ENCODE data around the gene NUDT8. TPM values are rescaled to one million over a fixed set of nuclear protein-coding genes. Genes with fewer than 3 reads are reported as not detected.
"Not testable (repeated sequence)": the region's sequence is repeated elsewhere in the genome, so short reads cannot be mapped to it uniquely, and the experiment has no call there.

NUDT8 gene
- total and polyA plus RNA-seq, 5 donors: 45.6 to 121 (median 83.3) TPM

DNA sequence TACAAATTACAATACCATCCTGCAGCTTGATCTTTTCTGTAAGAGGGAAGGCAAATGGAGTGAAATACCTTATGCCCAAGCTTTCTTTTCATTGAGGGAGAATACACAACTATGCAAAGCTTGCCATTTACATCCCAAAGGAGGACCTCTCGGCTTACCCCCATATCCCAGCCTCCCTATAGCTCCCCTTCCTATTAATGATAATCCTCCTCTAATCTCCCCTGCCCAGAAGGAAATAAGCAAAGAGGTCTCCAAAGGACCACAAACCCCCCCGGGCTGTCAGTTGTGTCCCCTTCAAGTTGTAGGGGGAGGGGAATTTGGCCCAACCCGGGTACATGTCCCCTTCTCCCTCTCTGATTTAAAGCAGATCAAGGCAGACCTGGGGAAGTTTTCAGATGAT is 7.8 kb downstream of the NUDT8 start:
- H3K4me1 ChIP-seq (ENCODE audit: control insufficient read depth, insufficient read depth, low read length); H3K27ac ChIP-seq (ENCODE audit: low read length); ATAC-seq; H3K27me3 ChIP-seq (ENCODE audit: control insufficient read depth, insufficient read depth); intact Hi-C loops (cut with DNase I); H3K4me3 ChIP-seq (ENCODE audit: low read length); DNase-seq; H3K9me3 ChIP-seq (ENCODE audit: control insufficient read depth, low read length): not testable (repeated sequence)
- WGBS: 60% methylated on average over 3 of the region's 3 CpGs

DNA sequence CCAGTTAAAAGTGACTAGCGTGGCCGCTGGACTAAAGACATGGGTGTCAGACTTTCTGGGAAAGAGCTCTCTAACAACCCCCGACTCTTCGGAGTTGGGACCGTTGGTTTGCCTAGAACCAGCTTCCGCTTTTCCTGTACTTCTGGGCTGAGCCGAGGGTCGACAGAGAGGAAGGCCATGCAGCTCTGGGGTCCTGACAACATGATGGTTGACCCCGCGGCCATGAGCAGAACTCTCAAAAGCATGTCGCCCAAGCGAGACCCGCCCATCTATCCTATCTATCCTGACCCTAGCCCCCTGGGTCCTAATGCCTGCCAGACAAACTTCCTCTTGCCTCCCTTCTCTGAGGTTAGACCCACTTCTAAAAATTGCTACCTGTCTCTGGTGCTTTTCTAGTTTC is 9.1 kb downstream of the NUDT8 start:
- intact Hi-C loops (cut with DNase I); H3K4me1 ChIP-seq (ENCODE audit: control insufficient read depth, insufficient read depth, low read length); DNase-seq; H3K27me3 ChIP-seq (ENCODE audit: control insufficient read depth, insufficient read depth); H3K9me3 ChIP-seq (ENCODE audit: control insufficient read depth, low read length); H3K4me3 ChIP-seq (ENCODE audit: low read length); H3K27ac ChIP-seq (ENCODE audit: low read length); ATAC-seq: not testable (repeated sequence)
- WGBS: 87% methylated on average over 13 of the region's 13 CpGs

DNA sequence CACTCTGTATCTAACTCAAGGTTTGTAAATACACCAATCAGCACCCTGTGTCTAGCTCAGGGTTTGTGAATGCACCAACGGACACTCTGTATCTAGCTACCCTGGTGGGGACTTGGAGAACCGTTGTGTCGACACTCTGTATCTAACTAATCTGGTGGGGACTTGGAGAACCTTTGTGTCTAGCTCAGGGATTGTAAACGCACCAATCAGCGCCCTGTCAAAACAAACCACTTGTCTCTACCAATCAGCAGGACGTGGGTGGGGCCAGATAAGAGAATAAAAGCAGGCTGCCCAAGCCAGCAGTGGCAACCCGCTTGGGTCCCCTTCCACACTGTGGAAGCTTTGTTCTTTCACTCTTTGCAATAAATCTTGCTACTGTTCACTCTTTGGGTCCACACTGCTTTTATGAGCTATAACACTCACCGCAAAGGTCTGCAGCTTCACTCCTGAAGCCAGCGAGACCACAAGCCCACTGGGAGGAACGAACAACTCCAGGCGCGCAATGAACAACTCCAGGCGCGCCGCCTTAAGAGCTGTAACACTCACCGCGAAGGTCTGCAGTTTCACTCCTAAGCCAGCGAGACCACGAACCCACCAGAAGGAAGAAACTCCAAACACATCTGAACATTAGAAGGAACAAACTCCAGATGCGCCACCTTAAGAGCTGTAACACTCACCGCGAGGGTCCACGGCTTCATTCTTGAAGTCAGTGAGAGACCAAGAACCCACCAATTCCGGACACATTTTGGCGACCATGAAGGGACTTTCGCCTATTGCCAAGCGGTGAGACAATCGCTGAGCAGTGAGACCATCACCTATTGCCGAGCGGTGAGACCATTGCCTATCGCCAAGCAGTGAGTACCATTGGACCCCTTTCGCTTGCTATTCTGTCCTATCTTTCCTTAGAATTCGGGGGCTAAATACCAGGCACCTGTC is 9.8 kb downstream of the NUDT8 start:
- DNase-seq; H3K9me3 ChIP-seq (ENCODE audit: control insufficient read depth, low read length); ATAC-seq; H3K4me3 ChIP-seq (ENCODE audit: low read length); H3K27ac ChIP-seq (ENCODE audit: low read length); intact Hi-C loops (cut with DNase I); H3K27me3 ChIP-seq (ENCODE audit: control insufficient read depth, insufficient read depth); H3K4me1 ChIP-seq (ENCODE audit: control insufficient read depth, insufficient read depth, low read length): not testable (repeated sequence)
- WGBS: 90% methylated on average over 33 of the region's 33 CpGs

DNA sequence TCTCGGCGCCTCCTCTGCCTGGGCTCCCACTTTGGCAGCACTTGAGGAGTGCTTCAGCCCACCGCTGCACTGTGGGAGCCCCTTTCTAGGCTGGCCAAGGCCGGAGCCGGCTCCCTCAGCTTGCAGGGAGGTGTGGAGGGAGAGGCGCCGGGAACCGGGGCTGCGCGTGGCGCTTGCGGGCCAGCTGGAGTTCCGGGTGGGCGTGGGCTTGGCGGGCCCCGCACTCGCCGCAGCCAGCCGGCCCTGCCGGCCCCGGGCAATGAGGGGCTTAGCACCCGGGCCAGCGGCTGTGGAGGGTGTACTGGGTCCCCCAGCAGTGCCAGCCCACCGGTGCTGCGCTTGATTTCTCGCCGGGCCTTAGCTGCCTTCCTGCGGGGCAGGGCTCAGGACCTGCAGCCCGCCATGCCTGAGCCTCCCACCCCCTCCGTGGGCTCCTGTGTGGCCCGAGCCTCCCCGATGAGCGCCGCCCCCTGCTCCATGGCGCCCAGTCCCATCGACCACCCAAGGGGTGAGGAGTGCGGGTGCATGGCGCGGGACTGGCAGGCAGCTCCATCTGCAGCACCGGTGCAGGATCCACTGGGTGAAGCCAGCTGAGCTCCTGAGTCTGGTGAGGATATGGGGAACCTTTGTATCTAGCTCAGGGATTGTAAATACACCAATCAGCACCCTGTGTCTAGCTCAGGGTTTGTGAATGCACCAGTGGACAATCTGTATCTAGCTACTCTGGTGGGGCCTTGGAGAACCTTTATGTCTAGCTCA is 10.7 kb downstream of the NUDT8 start:
- intact Hi-C loops (cut with DNase I); ATAC-seq; H3K4me1 ChIP-seq (ENCODE audit: control insufficient read depth, insufficient read depth, low read length); H3K27ac ChIP-seq (ENCODE audit: low read length); H3K4me3 ChIP-seq (ENCODE audit: low read length); H3K27me3 ChIP-seq (ENCODE audit: control insufficient read depth, insufficient read depth); H3K9me3 ChIP-seq (ENCODE audit: control insufficient read depth, low read length): not testable (repeated sequence)
- peak in 2 of 3 donors; percentile 28 to 41 for DNase-seq
- 93% methylated on average over 40 of the region's 40 CpGs for WGBS

DNA sequence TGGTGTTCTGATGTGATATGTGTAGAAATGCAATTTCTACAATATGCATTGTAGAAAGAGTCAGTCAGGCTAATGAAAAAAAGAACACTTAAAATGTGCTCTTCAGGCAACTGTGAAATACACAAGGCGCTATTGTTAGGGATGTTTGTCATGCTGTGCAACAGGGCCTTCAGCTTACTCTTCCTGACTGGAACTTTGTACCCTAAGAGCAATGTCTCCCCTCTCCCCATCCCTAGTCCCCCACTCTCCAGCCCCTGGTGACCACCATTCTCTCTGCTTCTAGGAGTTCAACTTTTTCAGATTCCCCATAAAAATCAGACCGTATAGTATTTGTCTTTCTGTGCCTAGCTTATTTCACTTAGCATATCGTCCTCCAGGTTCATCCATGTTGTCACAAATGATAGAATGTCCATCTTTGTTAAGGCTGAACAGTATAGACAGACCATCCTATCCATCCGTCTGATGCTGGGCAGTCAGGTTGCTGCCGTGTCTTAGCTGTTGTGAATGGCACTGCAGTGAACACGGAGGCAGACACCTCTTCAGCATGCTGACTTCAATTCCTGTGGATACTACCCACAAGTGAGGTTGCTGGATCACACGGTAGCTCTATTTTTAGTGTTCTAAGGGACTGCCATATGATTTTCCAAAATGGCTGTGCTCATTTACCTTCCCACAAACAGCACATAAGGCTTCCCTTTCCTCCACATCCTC is 12.3 kb downstream of the NUDT8 start:
- ATAC-seq: no peak

DNA sequence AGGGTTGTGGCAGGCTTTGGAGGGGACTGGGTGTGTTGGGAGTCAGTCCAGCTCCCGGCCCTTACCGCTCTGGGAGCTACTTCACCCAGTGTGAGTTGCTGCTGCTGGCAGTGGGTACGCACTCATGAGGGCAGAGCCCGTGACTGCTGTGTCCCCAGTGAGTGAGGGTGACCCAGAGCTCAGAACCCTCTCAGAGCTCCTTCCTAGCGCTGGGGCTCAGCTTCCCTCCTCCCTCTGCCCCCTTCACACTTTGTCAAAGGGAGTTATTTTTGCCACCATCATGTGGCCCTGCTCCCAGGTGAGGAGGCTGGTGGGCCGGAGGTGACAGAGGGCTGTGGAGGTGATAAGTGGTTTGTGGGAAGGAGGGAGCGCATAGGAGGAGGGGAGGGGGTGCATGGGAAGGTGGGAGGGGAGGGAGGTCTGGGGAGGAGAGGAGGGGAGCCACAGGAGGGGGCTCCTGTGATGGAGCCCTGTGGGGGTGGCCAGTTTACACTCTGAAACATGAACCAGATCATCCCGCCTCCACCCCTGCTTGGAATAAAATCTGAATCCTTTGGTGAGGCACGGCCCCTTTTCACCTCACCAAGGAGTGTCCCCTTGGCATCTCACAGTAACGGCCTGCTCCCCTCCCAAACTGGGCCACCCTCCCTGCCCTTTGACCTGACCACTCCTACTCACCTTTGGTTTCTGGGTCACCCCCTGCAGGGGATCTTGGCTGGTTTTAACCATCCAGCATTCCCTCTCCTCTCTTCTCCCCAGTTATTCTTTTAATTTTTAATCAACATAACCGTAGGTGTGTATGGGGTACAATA is 13.1 kb downstream of the NUDT8 start:
- peak; percentile 44 to 50 for ATAC-seq
- intact Hi-C loops (cut with DNase I): no loop called here
- H3K27ac ChIP-seq (ENCODE audit: low read length): no peak overlapping the region
- H3K4me1 ChIP-seq (ENCODE audit: control insufficient read depth, insufficient read depth, low read length): no peaks in the 10 kb centered on the region
- peak; percentile 20 to 67 (median 51) for DNase-seq
- WGBS: 30% methylated on average over 11 of the region's 11 CpGs
- H3K9me3 ChIP-seq (ENCODE audit: control insufficient read depth, low read length): no peaks in the 10 kb centered on the region
- H3K4me3 ChIP-seq (ENCODE audit: low read length): no peak overlapping the region
- no peaks in the 10 kb centered on the region for H3K27me3 ChIP-seq (ENCODE audit: control insufficient read depth, insufficient read depth)

More for the DNA sequence above, 12.3 kb downstream of the NUDT8 start:
- peak overlapping the region; percentile 40 for H3K27ac ChIP-seq (ENCODE audit: low read length)
- no peaks in the 10 kb centered on the region for H3K27me3 ChIP-seq (ENCODE audit: control insufficient read depth, insufficient read depth)
- no peaks in the 10 kb centered on the region for H3K4me1 ChIP-seq (ENCODE audit: control insufficient read depth, insufficient read depth, low read length)
- H3K4me3 ChIP-seq (ENCODE audit: low read length): no peak overlapping the region
- intact Hi-C loops (cut with DNase I): no loop called here
- H3K9me3 ChIP-seq (ENCODE audit: control insufficient read depth, low read length): no peaks in the 10 kb centered on the region
- DNase-seq: no peak
- 61% methylated on average over 7 of the region's 7 CpGs for WGBS

DNA sequence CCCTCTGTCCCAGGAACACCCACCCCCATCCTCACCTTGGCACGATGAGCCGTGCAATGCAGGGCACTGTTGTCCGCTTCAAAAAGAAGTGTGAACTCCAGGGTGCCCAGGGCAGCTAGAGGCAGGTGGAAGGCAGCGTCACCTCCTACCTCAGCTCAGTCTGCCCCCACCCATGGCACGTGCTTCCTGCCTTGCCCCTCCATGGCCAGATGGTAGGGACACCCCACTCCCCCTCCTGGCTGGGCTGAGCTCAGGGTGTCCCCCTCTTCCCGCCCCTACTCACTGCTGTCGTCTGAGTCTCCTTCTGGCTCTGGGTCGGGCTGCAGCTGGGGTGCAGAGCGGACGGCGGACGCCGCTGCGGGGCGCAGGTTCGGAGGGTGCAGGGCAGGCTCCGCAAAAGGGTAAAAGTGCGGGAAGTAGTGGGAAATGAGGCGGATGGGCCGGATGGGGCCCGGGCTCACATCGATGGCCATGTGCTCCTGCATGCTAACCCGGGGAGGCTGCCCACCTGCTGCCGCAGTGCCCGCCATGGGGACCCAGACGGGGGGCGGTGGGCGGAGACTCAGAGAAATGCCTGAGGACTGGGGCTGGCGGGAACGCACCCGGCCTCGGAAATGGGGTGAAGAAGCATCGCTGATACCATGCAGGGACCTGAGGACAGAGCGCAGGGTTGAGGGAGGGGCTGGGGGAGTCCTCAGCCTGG is 13.9 kb downstream of the NUDT8 start:
- Histone ChIP-seq H3K9me3 (ENCODE audit: control insufficient read depth, low read length) (no peaks in the 10 kb centered on the region), H3K27me3 (ENCODE audit: control insufficient read depth, insufficient read depth) (no peaks in the 10 kb centered on the region), H3K4me3 (ENCODE audit: low read length) (no peak overlapping the region), H3K4me1 (ENCODE audit: control insufficient read depth, insufficient read depth, low read length) (no peaks in the 10 kb centered on the region), H3K27ac (ENCODE audit: low read length) (no peak overlapping the region)
- intact Hi-C loops (cut with DNase I): no loop called here
- WGBS: 25% methylated on average over 34 of the region's 34 CpGs
- peak in 2 of 3 donors; percentile 12 to 41 for DNase-seq
- ATAC-seq: peak; percentile 1 to 3

DNA sequence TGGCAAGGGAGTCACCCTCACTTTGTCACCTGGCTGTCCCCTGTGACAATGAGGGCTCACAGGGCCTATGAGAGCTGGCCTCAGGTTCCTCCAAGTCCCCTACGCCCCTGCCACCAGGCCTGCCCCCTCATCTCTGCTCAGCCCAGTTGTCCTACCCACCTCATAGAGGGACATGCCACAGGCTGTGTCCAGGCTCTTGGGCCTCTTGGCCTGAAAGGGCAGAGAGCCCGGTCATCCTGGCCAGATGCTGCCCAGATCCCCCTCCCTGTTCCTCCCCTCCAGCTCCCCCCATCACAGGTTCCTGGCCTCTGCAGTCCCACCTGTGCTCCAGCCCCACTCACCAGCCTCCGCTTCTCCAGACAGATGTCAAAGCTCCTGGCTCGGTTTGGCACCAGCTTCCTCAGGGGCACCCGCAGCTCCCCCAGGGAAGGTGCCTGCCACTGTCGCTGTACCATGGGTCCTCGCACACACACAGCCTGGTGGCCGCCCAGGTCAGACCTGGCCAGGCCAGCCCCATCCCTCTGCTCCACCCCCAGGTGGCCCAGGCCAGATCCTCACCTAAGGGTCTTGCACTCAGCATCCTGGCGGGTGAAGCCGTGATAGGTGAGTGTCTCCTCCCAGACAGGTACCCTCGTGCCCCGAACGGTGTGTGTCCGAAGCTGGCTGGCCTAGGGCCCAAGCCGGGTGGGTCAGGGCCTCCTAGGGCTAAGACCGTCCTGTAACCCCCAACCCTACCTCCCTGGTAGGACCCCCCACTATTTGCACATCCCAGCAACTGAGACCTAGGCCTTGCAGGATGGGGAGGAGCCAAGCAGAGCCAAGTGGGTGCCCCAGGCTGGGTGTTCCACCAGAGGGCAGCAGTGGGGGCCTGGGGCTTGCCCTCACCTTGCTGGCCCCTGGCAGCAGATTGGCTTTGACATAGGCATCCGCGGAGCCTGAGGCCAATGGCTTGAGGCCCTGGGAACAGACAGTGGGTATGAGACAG is 14.7 kb downstream of the NUDT8 start:
- H3K4me3 ChIP-seq (ENCODE audit: low read length): no peak overlapping the region
- intact Hi-C loops (cut with DNase I): no loop called here
- peak; percentile 45 to 75 (median 68) for DNase-seq
- H3K4me1 ChIP-seq (ENCODE audit: control insufficient read depth, insufficient read depth, low read length): no peaks in the 10 kb centered on the region
- ATAC-seq: peak; percentile 20 to 23
- no peak overlapping the region for H3K27ac ChIP-seq (ENCODE audit: low read length)
- 80% methylated on average over 18 of the region's 18 CpGs for WGBS
- no peaks in the 10 kb centered on the region for H3K9me3 ChIP-seq (ENCODE audit: control insufficient read depth, low read length)
- no peaks in the 10 kb centered on the region for H3K27me3 ChIP-seq (ENCODE audit: control insufficient read depth, insufficient read depth)
